A549 (cell line): ENCODE data around the gene MYCN.

Experiments
- CEBPB ChIP-seq, 2 experiments: fragments of >200 bp in 1 of 2; sonication (Bioruptor Twin) in 1 of 2; formaldehyde crosslinking in 1 of 2; IDR thresholded peaks; 2 replicates each; pipeline ENCODE4 v1.6.1; 2012 to 2016
- EP300 ChIP-seq, 2 experiments: fragments of >200 bp; sonication (Bioruptor Twin); formaldehyde crosslinking; IDR thresholded peaks; 2 replicates in 1 of 2; 3 replicates in 1 of 2; pipeline ENCODE4 v1.6.1; 2016 to 2017
- KDM5A ChIP-seq: fragments of 200-600 bp; sonication (generic); IDR thresholded peaks from 2 replicates; pipeline ENCODE4 v1.6.1; 2016; ENCODE audit warnings: antibody characterized with exemption, mild to moderate bottlenecking
- POLR2A ChIP-seq: IDR thresholded peaks from 2 replicates; pipeline ENCODE4 v1.6.1; 2012; ENCODE audit warnings: mild to moderate bottlenecking, low read length
- SMC3 ChIP-seq: fragments of >200 bp; sonication (Bioruptor Twin); formaldehyde crosslinking; IDR thresholded peaks from 3 replicates; pipeline ENCODE4 v1.6.1; 2018; ENCODE audit warnings: inconsistent platforms
- TF ChIP-seq, protein P1 (sequence below): fragments of >200 bp; sonication (Bioruptor Twin); formaldehyde crosslinking; IDR thresholded peaks from 3 replicates; pipeline ENCODE4 v1.5.1; 2016
- TF ChIP-seq, protein P2 (sequence below): fragments of 450-650 bp; IDR thresholded peaks from 2 replicates; pipeline ENCODE4 v1.6.1; 2014; ENCODE audit warnings: antibody characterized with exemption
- TF ChIP-seq, protein P3 (sequence below): fragments of 150-350 bp; IDR thresholded peaks from 2 replicates; pipeline ENCODE4 v1.6.1; 2014; ENCODE audit warnings: low read depth, mild to moderate bottlenecking, low read length

DNA sequence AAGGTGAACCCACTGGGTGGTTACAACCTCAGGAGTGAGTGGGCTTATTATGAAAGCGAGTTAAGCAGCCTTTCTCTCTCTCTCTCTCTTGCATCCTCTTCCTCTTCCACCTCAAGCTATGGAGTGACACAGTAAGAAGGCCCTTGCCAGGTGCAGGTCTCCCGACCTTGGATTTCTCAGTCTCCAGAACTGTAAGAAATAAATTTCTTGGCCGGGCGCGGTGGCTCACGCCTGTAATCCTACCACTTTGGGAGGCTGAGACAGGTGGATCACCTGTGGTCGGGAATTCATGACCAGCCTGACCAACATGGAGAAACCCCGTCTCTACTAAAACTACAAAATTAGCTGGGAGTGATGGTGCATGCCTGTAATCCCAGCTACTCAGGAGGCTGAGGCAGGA lies 14.4 kb downstream of the MYCN start:
- TF ChIP-seq POLR2A (no peak), SMC3 (no peak), EP300 (IDR thresholded peaks at IDR 0.05) (no peak), KDM5A (no peak), CEBPB (IDR thresholded peaks at IDR 0.05) (no peak)
- TF ChIP-seq, protein P1, sequence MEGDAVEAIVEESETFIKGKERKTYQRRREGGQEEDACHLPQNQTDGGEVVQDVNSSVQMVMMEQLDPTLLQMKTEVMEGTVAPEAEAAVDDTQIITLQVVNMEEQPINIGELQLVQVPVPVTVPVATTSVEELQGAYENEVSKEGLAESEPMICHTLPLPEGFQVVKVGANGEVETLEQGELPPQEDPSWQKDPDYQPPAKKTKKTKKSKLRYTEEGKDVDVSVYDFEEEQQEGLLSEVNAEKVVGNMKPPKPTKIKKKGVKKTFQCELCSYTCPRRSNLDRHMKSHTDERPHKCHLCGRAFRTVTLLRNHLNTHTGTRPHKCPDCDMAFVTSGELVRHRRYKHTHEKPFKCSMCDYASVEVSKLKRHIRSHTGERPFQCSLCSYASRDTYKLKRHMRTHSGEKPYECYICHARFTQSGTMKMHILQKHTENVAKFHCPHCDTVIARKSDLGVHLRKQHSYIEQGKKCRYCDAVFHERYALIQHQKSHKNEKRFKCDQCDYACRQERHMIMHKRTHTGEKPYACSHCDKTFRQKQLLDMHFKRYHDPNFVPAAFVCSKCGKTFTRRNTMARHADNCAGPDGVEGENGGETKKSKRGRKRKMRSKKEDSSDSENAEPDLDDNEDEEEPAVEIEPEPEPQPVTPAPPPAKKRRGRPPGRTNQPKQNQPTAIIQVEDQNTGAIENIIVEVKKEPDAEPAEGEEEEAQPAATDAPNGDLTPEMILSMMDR = no peak
- TF ChIP-seq, protein P2, sequence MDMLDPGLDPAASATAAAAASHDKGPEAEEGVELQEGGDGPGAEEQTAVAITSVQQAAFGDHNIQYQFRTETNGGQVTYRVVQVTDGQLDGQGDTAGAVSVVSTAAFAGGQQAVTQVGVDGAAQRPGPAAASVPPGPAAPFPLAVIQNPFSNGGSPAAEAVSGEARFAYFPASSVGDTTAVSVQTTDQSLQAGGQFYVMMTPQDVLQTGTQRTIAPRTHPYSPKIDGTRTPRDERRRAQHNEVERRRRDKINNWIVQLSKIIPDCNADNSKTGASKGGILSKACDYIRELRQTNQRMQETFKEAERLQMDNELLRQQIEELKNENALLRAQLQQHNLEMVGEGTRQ = no peak
- TF ChIP-seq, protein P3, sequence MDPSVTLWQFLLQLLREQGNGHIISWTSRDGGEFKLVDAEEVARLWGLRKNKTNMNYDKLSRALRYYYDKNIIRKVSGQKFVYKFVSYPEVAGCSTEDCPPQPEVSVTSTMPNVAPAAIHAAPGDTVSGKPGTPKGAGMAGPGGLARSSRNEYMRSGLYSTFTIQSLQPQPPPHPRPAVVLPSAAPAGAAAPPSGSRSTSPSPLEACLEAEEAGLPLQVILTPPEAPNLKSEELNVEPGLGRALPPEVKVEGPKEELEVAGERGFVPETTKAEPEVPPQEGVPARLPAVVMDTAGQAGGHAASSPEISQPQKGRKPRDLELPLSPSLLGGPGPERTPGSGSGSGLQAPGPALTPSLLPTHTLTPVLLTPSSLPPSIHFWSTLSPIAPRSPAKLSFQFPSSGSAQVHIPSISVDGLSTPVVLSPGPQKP = no peak
